ENCODE measurements around the gene KIF1B.
"Not testable (repeated sequence)": the region's sequence is repeated elsewhere in the genome, so short reads cannot be mapped to it uniquely, and the experiment has no call there.

The KIF1B gene

DNA sequence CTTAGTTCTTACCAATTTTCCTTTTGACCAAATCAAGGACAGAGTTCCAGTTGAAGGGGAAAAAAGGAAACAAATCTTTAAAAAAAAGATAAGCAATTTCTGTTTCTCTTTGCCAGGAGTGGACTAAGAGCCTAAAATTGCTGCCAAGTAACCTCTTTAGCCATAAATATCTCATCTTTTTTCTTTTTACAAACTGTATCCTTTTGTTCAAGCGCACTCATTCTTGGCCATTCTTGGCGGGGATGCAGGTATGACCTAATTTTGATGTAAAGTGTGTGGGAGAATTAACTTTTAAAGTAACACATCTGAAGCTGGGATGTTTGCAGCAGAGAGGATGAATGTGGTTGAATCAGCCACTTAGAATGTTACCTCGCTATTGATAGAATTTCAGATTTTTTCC is 13.4 kb upstream of the KIF1B start:
- no peak for DNase-seq

DNA sequence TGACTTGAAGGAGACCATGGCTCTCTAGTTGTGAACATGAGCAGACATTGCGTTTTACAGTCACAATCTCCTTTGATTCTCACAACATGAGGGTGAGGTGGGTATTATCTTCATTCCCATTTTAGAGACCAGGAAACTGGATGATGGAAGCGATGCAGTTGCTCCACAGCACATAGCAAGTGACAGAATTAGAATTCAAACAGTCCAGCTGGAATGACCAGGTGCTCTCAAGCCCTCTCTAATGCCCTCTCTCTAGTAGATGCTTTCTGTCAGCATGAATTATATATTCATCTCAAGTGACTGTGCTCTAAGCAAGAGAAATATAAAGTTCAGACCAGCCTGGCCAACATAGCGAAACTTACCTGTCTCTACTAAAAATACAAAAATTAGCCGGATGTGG is 9.8 kb upstream of the KIF1B start:
- DNase-seq = no peak

DNA sequence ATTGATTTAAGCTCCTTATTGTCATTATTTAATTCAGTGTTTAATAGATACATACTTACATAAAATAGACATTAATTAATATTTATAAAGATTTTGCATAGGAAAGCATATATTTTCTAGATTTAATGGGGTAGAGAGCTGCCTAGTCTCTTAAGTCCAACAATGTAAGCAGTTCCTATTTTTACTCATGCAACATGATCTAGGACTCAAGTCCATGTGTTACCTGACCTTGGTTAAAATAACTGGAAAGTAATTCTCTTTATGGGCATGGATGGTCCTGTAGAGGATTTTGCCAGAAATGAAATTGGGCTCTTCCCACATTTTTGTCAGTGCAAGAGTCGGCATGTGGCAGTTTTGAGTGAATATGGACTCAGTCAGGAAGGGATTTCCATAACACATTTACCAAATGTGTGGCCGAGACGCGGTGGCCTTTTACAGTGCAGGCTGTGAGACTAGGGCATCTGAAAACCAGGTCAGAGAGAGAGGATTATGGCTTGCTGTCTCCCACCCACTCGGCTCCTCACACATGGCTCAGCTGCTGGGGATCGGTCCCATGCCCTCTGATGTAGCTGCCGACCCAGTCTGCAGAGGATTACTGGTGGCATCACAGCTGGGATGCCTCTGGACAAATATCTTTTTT is 6.2 kb upstream of the KIF1B start:
- DNase-seq = no peak

DNA sequence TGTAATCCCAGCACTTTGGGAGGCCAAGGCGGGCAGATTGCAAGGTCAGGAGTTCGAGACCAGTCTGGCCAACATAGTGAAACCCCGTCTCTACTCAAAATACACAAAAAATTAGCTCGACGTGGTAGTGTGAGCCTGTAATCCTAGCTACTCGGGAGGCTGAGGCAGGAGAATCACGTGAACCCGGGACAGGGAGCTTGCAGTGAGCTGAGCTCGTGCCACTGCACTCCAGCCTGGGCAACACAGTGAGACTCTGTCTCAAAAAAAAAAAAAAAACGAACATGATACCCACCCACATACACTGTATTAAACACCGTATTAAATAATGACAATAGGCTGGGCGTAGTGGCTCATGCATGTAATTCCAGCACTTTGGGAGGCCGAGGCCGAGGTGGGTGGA is 5.2 kb upstream of the KIF1B start:
- not testable (repeated sequence) for DNase-seq

DNA sequence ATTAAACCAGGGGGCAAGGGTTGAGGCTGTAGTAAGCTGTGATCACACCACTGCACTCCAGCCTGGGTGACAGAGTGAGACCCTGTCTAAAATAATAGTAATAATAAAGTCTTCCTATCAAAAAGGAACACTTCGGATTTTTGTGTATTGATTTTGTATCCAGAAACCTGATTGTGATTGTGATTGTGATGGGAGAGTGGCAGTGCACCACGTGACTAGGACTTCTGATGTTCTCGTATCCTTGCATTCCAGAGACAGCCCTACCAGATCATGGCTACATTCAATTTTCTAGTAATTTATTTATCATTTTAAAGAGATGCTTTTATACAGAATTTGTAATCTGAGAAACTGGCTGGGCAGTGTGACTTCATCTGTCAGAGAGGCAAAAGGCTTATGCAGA is 2.6 kb upstream of the KIF1B start:
- no peak for DNase-seq

GRCh38 chr1:10208537-10208936 is 1.8 kb upstream of the KIF1B start:
- DNase-seq = no peak

DNA sequence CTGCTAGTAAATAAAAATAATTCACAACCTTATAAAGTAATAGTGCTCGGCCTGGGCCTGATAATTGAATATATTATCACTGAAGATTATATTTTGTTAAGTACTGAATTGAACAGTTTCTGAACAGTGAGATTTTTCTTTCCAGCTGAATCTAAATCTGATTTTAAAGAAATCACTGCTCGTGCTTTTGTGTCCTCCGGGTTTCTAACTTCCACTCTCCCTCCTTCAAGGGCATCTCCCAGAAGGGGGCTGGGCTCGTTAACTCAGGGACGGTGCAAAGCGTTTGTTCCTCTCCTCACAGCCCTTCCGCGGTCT is 823 bp upstream of the KIF1B start:
- no peak for DNase-seq

GRCh38 chr1:10210841-10211804 is 753 bp downstream of the KIF1B start:
- DNase-seq = peak; percentile 31

GRCh38 chr1:10211805-10212410 is 1.5 kb downstream of the KIF1B start:
- peak; percentile 7 for DNase-seq

DNA sequence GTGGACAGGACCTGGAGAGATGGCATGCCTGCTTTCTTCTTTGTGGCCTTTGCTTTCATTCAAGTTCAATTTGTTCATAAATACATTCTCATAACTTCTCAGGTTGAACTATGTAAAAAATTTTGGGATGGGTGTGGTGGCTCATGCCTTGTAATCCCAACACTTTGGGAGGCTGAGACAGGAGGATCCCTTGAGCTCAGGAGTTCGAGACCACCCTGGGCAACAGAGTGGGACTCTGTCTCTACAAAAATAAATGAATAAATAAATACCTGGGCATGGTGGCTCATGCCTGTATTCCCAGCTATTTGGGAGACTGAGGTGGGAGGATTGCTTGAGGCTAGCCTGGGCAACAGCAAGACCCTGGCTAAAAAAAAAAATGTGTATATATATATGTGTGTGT is 2.1 kb downstream of the KIF1B start:
- DNase-seq = no peak

- no peak for DNase-seq
Measured at GRCh38 chr1:10213186-10213705, 2.9 kb downstream of the KIF1B start.

DNA sequence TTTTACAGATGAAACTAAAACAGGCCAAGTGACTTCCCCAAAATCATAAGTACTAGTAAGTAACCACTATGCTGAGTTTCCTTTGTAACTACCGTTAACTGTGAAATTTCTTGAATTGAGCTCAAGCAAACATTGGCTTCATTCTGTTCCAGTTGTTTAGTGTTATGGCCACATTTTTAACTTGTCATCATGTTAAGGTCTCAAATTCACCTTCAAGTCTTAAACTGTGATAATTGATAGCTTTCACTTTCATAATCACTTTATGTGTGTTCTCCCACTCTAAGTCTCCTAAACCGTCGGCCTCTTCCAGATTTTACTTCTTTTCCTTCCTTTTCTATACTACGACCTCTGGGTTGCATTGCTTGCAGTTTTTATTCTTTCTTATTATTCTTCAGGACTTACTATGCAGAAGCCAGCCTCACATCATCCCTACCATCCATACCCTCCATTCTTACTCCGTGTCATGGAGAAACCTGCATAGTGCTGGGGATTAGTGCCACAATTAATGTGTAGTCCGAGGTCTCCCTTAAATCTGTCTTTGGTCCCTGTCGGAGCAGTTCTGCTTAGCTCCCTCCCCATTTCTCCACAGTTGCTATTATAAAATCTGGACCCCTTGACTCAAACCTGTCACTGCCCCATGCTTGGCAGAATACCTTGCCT is 5.8 kb downstream of the KIF1B start:
- DNase-seq = no peak

DNA sequence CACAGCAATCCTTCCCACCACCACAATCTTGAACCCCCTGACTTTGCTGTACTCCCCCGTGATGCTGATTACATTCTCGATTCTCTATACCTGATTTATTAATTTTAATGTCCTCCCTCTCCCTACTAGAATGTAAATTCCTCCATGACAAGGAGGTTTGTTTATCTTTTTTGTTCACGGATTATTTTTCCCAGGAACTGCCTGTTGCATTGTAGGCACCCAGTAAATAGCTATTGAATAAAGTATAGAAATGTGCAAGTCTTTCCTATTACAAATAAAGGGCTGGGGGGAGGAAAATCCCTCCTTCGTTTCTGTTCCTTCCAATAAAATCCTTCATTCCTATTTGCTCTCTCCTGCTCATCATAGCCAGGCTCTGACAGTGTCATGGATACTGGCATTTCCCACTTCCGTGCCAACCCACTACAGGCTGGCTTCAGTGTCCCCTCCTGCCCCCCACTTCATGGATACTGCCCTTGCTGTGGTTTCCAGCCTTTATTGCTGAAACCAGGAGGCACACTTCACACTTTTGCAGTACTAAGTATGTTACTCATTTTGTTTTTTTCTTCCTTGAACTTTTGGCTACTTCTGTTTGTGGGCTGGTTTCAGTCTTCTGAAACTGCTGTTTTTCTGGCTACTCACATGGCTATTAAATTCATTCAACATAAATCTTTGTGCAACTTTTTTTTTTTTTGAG is 7.5 kb downstream of the KIF1B start:
- DNase-seq = no peak

DNA sequence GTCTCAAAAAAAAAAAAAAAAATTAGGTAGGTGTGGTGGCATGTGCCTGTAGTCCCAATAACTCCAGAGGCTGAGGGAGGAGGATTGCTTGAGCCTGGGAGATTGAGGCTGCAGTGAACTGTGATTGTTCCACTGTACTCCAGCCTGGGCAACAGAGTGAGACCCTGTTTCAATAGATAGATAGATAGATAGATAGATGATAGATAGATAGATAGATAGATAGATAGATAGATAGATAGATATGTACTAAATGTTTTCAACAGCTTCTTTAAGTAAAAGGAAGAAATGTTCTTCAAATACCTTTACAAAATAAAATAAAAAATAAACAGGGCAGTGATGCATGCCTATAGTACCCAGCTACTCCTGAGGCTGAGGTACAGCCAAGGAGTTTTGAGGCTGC is 9.8 kb downstream of the KIF1B start:
- no peak for DNase-seq

GRCh38 chr1:10220657-10221056 is 10.3 kb downstream of the KIF1B start:
- not testable (repeated sequence) for DNase-seq

DNA sequence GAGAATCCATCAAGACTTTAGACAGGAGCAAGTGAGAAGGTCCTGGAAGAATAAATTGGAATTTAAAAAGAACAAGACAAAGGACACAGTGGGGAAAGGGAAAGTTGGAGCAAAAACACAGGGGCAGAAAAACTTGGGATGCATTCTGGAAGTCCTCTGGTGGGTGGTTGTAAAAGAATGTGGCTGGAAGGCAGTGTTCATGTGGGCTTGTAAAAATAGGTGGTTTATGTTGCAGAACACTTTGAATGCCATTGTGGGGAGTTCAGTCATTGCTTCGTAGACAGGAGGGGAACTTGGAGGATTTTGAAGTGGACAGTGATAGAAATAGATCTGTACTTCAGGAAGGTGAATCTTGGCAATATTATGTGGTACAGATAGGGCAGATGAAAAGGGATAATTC is 15.2 kb downstream of the KIF1B start:
- no peak for DNase-seq

- no peak for DNase-seq
Measured at GRCh38 chr1:10228528-10228927, 18.2 kb downstream of the KIF1B start.

DNA sequence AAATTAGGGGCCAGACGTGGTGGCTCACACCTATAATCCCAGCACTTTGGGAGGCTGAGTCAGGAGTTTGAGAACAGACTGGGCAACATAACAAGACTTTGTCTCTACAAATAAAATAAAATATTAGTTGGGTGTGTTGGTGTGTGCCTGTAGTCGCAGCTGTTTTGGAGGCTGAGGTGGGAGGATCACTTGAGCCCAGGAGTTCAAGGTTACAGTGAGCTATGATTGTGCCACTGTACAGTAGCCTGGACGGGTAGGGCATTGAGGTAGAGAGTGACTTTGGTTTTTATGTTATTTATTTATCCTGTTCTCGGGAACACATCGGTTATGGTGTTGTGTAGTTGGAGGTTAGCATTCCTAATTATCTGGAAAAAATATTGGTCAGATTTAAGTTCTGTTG is 19.5 kb downstream of the KIF1B start:
- DNase-seq = no peak

DNA sequence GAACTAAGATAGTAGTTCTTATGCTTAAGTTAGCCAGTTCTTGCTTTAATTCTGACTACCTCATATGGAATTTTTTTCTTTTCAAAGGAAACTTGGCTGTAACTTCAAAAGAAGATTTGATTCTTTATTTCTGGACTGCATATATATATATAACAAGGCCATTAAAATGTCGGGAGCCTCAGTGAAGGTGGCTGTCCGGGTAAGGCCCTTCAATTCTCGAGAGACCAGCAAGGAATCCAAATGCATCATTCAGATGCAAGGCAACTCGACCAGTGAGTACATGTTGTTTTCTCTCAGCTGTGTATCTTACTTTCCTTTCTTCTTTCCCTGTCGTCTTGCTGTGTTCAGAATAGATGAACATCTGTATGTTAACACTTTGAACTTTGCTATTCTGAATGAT is 21.8 kb downstream of the KIF1B start:
- DNase-seq = no peak

GRCh38 chr1:10236405-10237156 is 26.2 kb downstream of the KIF1B start:
- DNase-seq = no peak

DNA sequence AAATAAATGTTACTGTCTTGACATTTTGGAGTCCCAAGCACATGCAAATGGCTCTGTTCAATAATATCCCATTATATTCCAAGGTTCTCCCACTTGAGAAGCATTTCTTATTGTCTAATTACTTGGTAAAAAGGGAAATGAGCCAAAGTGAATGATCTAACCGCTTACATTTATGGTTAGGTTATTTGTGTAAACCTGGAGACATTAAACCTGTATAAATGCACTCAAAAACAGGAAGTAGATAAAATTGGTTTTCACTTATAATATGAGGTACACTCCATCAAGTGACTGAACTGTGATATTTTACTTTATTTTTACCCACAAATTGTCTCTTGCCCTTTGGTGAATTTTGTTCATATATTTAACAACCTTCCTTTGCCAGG is 26.8 kb downstream of the KIF1B start:
- DNase-seq = no peak

DNA sequence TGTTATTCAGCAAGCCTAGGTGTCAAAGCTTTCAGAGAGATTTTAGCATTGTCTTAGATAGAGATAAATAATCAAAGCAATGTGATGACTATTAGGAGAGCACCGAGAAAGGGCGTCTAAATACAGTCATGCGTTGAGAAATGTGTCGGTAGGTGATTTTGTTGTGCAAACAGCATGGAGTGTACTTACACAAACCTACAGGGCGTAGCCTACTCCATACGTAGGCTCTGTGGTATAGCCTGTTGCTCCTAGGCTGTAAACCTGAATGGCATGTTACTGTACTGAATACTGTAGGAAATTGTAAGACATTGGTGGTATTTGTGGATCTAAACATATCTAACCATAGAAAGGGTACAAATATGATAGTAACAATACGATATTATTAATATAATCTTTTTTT is 31.8 kb downstream of the KIF1B start:
- DNase-seq = no peak
